ENCODE results near the gene DDX53.

- no peak for TF ChIP-seq CTCF (conservative IDR thresholded peaks at IDR 0.05; ENCODE audit: low read length)
- no peak for TF ChIP-seq EZH2phosphoT487 (IDR thresholded peaks at IDR 0.05; ENCODE audit: borderline replicate concordance)
Measured at GRCh38 chrX:23052324-23052723, 52.6 kb downstream of the DDX53 start.
